ENCODE data around the gene CASKIN2. TPM values are rescaled to one million over a fixed set of nuclear protein-coding genes. Genes with fewer than 3 reads are reported as not detected.

Gene CASKIN2
- total RNA-seq, 1 donor from 2014 or later, result 1.4 TPM

DNA sequence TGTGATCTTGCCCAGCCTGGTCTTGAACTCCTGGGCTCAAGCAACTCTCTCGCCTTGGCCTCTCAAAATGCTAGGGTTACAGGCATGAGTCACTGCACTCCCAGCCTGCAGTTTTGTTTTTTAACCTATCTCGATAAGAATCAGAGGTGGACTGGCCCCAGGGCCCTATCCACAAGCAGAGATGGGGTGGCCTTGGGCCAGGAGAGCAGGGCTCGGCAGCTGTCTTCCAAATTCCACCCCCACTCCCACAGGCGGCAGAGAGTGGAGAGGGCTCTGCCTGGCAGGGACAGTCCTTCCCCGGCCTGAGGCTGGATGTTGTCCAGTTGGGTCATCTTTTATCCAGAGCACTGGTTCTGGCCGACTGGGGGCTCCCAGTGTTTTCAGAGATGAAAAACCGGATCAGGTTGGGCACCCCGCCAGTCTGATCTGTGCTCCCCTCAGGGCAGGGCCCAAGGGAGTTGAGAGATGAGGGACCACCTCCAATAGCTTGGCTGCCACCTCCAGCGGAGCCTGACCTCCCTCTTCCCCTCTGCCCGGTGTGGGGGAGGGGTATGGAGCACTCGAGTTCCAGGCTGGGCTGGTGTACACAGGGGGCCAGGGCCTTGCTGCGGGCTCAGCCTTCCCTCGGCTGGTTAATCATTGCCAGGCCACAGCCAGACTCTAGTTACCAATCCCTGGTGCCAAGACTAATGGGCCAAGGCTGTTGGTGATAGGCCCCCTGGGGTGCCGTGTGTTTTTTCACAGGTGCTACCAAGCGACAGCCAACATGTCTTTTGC, 41.9 kb upstream of the CASKIN2 start:
- Mint-ChIP-seq H3K27ac (no peak overlapping the region), H3K36me3 (ENCODE audit: low read depth) (peaks cover 3% of the 10 kb centered on the region), H3K9me3 (no peaks in the 10 kb centered on the region), H3K4me3 (no peak overlapping the region), H3K4me1 (no peaks in the 10 kb centered on the region), H3K27me3 (no peaks in the 10 kb centered on the region)
- CTCF ChIA-PET, result no interaction called here
- no peak for ATAC-seq (ENCODE audit: low read depth)
- POLR2A ChIA-PET, result interaction anchor here (0.7 kb wide), 2 partner anchors 29 to 31 kb away, joined by 3 to 7 read pairs; no protein-coding TSS in a partner anchor
- no peak for TF ChIP-seq CTCF (IDR thresholded peaks at IDR 0.05)
- DNase-seq, result no peak
- intact Hi-C loops (cut with micrococcal nuclease), result no loop called here

DNA sequence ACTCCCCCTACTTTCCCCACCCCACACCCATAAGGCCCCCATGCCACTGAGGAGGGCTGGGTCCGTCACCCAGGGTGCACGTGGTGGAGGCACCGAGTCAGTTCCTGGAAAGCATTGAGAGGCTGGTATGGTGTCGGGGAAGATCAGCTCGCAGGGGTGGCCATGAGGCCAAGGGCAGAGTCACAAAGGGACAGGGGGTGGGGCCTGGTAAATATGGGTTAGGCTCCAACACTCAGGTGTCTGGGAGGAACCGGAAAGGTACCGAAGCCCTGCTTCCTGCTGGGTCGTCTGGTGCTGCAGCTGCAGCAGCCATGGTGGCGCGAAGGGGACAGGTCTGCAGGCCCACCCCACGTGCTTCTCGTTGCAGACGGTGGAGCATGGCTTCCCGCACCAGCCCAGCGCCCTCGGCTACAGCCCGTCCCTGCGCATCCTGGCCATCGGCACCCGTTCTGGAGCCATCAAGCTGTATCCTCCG, 40.4 kb upstream of the CASKIN2 start:
- H3K4me3 Mint-ChIP-seq, result no peak overlapping the region
- intact Hi-C loops (cut with micrococcal nuclease), result no loop called here
- ChIA-PET POLR2A (no interaction called here), CTCF (no interaction called here)
- no peaks in the 10 kb centered on the region for H3K4me1 Mint-ChIP-seq
- H3K9me3 Mint-ChIP-seq, result no peaks in the 10 kb centered on the region
- ATAC-seq (ENCODE audit: low read depth), result no peak
- no peaks in the 10 kb centered on the region for H3K27me3 Mint-ChIP-seq
- H3K27ac Mint-ChIP-seq, result no peak overlapping the region
- H3K36me3 Mint-ChIP-seq (ENCODE audit: low read depth), result peaks cover 3% of the 10 kb centered on the region
- no peak for DNase-seq
- no peak for TF ChIP-seq CTCF (IDR thresholded peaks at IDR 0.05)

- H3K36me3 Mint-ChIP-seq (ENCODE audit: low read depth), result no peaks in the 10 kb centered on the region
- POLR2A ChIA-PET, result interaction anchor here (0.7 kb wide), 1 partner anchor 18 kb away, joined by 10 read pairs; no protein-coding TSS in a partner anchor
- H3K4me3 Mint-ChIP-seq, result no peak overlapping the region
- H3K9me3 Mint-ChIP-seq, result no peaks in the 10 kb centered on the region
- no peaks in the 10 kb centered on the region for H3K27me3 Mint-ChIP-seq
- no peak overlapping the region for H3K27ac Mint-ChIP-seq
- no peak for ATAC-seq (ENCODE audit: low read depth)
- DNase-seq, result no peak
- CTCF ChIA-PET, result no interaction called here
- intact Hi-C loops (cut with micrococcal nuclease), result no loop called here
- H3K4me1 Mint-ChIP-seq, result no peaks in the 10 kb centered on the region
- TF ChIP-seq CTCF (IDR thresholded peaks at IDR 0.05), result no peak
Measured at GRCh38 chr17:75553295-75554110, 38.2 kb upstream of the CASKIN2 start.

DNA sequence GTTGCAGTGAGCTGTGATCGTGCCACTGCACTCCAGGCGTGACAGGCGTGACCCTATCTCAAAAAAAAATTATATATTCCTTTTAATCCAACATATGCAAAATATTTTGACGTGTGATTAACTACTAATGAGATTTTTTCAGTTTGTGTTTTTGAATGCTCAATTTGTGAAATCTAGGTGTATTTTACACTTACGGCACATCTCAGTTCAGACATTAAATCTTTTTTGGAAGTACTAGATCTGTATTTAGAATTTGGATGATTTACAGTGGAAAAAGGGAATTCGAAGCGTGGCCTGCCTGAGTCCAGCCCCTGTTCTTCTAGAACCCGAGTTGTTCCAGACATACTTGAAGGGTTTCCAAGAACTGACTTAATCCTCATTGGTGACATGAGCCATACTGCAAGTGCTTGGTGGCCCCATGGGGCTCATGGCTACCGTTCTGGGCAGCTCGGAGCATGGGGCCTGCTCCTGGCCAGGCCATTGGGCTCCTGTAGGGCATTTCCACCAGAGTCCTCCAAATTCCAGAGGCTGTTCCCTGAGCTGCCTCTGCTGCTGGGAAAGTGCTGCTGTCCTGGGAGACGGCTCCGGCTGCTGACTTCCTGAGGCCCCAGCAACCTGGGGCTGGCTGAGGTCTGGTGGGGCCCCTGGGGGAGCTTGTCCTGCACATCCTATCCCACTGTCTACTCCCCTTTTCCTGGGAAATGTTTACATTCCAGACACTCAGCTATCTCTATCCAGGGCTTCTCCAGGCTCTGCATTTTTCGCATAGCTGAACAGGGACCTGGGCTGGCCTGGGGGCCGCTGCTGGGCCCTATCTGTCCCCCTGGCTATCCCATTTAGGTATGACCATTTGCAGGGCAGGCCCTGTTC, 37.3 kb upstream of the CASKIN2 start:
- ATAC-seq (ENCODE audit: low read depth) (no peak), DNase-seq (no peak)
- no peaks in the 10 kb centered on the region for H3K9me3 Mint-ChIP-seq
- no peak overlapping the region for H3K4me3 Mint-ChIP-seq
- no peaks in the 10 kb centered on the region for H3K27me3 Mint-ChIP-seq
- POLR2A ChIA-PET, result no interaction called here
- CTCF ChIA-PET, result no interaction called here
- no peak overlapping the region for H3K27ac Mint-ChIP-seq
- H3K4me1 Mint-ChIP-seq, result no peaks in the 10 kb centered on the region
- TF ChIP-seq CTCF (IDR thresholded peaks at IDR 0.05), result no peak
- intact Hi-C loops (cut with micrococcal nuclease), result no loop called here
- peaks cover 2% of the 10 kb centered on the region for H3K36me3 Mint-ChIP-seq (ENCODE audit: low read depth)
